Measurements from ENCODE around the gene ASIP. TPM values are rescaled to one million over a fixed set of nuclear protein-coding genes. Genes with fewer than 3 reads are reported as not detected.

ASIP gene
- total RNA-seq, 1 experiment from 2014 or later, result not detected

DNA sequence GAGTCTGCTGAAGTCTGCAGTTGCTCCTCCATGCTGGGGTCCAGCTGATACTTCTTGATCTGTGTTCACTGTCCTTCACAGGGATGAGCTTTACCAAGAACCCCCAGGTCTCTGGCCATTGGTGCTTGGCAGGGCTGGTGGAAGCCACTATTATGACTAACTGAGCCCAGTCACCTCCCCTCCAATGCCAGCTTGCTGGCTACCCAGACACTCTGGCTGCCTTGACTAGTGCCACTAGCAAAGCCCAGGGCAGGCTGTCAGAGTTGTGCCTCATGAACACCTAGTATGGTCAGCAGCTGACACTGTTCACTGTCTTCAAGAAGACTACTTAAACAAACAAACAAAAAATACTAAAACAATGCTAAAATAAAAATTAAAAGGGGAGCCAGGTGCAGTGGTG lies 8.8 kb downstream of the ASIP start:
- Histone ChIP-seq H2BK20ac (ENCODE audit: low read depth, low read length, poor library complexity, severe bottlenecking) (no peak overlapping the region), H2BK5ac (ENCODE audit: insufficient read length, low read length) (no peak overlapping the region), H4K5ac (ENCODE audit: insufficient read length, low read depth, low read length) (no peak overlapping the region), H3K79me1 (ENCODE audit: insufficient read depth, low read depth, low read length, poor library complexity, severe bottlenecking) (no peaks in the 10 kb centered on the region), H3K18ac (ENCODE audit: insufficient read length, low read depth, low read length) (no peak overlapping the region), H3K27ac (ENCODE audit: insufficient read length, low read depth, low read length) (no peak overlapping the region), H2AFZ (ENCODE audit: low read length) (no peak overlapping the region), H2BK12ac (ENCODE audit: insufficient read length, low read depth, low read length) (no peak overlapping the region), H3K9ac (ENCODE audit: extremely low read depth, insufficient read length, low read length) (no peak overlapping the region), H3K23ac (ENCODE audit: insufficient read length, low read depth, low read length) (no peak overlapping the region), H3K23me2 (ENCODE audit: insufficient read length, low read depth, low read length, poor library complexity, severe bottlenecking) (no peaks in the 10 kb centered on the region), H3T11ph (ENCODE audit: low read length) (no peak overlapping the region), H2AK5ac (ENCODE audit: insufficient read length, low read length) (no peak overlapping the region), H2BK15ac (ENCODE audit: low read depth, low read length) (no peak overlapping the region), H3K4me1 (ENCODE audit: insufficient read depth, low read length) (no peaks in the 10 kb centered on the region), H3K4ac (ENCODE audit: low read depth, low read length) (no peak overlapping the region), H3K27me3 (ENCODE audit: insufficient read depth, low read length) (no peaks in the 10 kb centered on the region), H4K8ac (replicated peaks; ENCODE audit: insufficient read length, low read depth, low read length) (no peak overlapping the region), H2BK120ac (ENCODE audit: low read depth, low read length, poor library complexity, severe bottlenecking) (no peak overlapping the region), H3K9me3 (ENCODE audit: control insufficient read depth, low read depth, low read length) (no peaks in the 10 kb centered on the region), H3K79me2 (ENCODE audit: insufficient read depth, low read length) (no peaks in the 10 kb centered on the region), H4K91ac (ENCODE audit: insufficient read length, low read depth, low read length) (no peak overlapping the region), H3K56ac (ENCODE audit: insufficient read length, low read depth, low read length) (no peak overlapping the region), H3K4me2 (ENCODE audit: insufficient read depth, insufficient read length, low read length) (no peak overlapping the region), H4K20me1 (ENCODE audit: control insufficient read depth, insufficient read depth, insufficient read length) (no peaks in the 10 kb centered on the region), H3K14ac (ENCODE audit: insufficient read depth, low read length) (no peak overlapping the region)
- H3K27ac Mint-ChIP-seq, result no peak overlapping the region
- DNase-seq, result no peak
- no peak overlapping the region for H3K4me3 Mint-ChIP-seq
- peaks cover 1% of the 10 kb centered on the region; the same call in 1 of the 2 replicates for H3K27me3 Mint-ChIP-seq (ENCODE audit: low read depth)
- H3K9me3 Mint-ChIP-seq, result no peaks in the 10 kb centered on the region
- TF ChIP-seq, protein P1, sequence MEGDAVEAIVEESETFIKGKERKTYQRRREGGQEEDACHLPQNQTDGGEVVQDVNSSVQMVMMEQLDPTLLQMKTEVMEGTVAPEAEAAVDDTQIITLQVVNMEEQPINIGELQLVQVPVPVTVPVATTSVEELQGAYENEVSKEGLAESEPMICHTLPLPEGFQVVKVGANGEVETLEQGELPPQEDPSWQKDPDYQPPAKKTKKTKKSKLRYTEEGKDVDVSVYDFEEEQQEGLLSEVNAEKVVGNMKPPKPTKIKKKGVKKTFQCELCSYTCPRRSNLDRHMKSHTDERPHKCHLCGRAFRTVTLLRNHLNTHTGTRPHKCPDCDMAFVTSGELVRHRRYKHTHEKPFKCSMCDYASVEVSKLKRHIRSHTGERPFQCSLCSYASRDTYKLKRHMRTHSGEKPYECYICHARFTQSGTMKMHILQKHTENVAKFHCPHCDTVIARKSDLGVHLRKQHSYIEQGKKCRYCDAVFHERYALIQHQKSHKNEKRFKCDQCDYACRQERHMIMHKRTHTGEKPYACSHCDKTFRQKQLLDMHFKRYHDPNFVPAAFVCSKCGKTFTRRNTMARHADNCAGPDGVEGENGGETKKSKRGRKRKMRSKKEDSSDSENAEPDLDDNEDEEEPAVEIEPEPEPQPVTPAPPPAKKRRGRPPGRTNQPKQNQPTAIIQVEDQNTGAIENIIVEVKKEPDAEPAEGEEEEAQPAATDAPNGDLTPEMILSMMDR (conservative IDR thresholded peaks at IDR 0.05), result no peak
- H3K36me3 Mint-ChIP-seq (ENCODE audit: insufficient read depth in 1 of 3, low read depth in 3 of 3), result no peaks in the 10 kb centered on the region
- H3K4me1 Mint-ChIP-seq, result peaks cover 10 to 14% of the 10 kb centered on the region in 2 experiments; a peak in 3 of 4 replicates

Data from H9 (cell line).